ENCODE data around the gene C19orf38.
A peak's percentile ranks its signal among the peaks of the same experiment; 100 is the strongest.

The C19orf38 gene

GRCh38 chr19:10848230-10848856, at the start of gene C19orf38:
Gene C19orf38 (plus strand): TSS chr19:10848415. CDS start chr19:10848509, 94 bp downstream.
- Histone ChIP-seq H3K27ac (peak within 1 kb of the TSS in 5 of 21 experiments; percentile 10 to 72 (median 15)), H3K4me3 (no peak within 1 kb of the TSS)

- Histone ChIP-seq H3K4me3 (no peak overlapping the region), H3K27ac (peak overlapping the region in 2 of 21 experiments; percentile 7 to 8)
These were observed 47.7 kb upstream of the C19orf38 start for GRCh38 chr19:10800488-10800887.

GRCh38 chr19:10802479-10802878, 45.7 kb upstream of the C19orf38 start:
- no peak overlapping the region for H3K27ac ChIP-seq
- no peak overlapping the region for H3K4me3 ChIP-seq

- H3K27ac ChIP-seq = no peak overlapping the region
- H3K4me3 ChIP-seq = no peak overlapping the region
These were observed 45.0 kb upstream of the C19orf38 start for GRCh38 chr19:10803252-10803651.

GRCh38 chr19:10805065-10805757, 43.0 kb upstream of the C19orf38 start:
- Histone ChIP-seq H3K27ac (peak overlapping the region in 2 of 21 experiments; percentile 45 to 50), H3K4me3 (no peak overlapping the region)

- peak overlapping the region in 3 of 21 experiments; percentile 34 to 50 (median 45) for H3K27ac ChIP-seq
- no peak overlapping the region for H3K4me3 ChIP-seq
These were observed 42.4 kb upstream of the C19orf38 start for GRCh38 chr19:10805758-10806247.

GRCh38 chr19:10808937-10809649, 39.1 kb upstream of the C19orf38 start:
- Histone ChIP-seq H3K27ac (peak overlapping the region in 17 of 21 experiments; percentile 18 to 82 (median 45)), H3K4me3 (no peak overlapping the region)

GRCh38 chr19:10809651-10810285, 38.4 kb upstream of the C19orf38 start:
- H3K4me3 ChIP-seq = no peak overlapping the region
- H3K27ac ChIP-seq = peak overlapping the region in 18 of 21 experiments; percentile 18 to 82 (median 46)

- Histone ChIP-seq H3K27ac (peak overlapping the region in 9 of 21 experiments; percentile 5 to 76 (median 33)), H3K4me3 (no peak overlapping the region)
These were observed 36.7 kb upstream of the C19orf38 start for GRCh38 chr19:10811391-10812111.

- peak overlapping the region in 9 of 21 experiments; percentile 20 to 76 (median 33) for H3K27ac ChIP-seq
- no peak overlapping the region for H3K4me3 ChIP-seq
These were observed 36.0 kb upstream of the C19orf38 start for GRCh38 chr19:10812196-10812595.

- Histone ChIP-seq H3K4me3 (no peak overlapping the region), H3K27ac (peak overlapping the region in 16 of 21 experiments; percentile 5 to 76 (median 42))
These were observed 35.3 kb upstream of the C19orf38 start for GRCh38 chr19:10812902-10813404.

- Histone ChIP-seq H3K27ac (peak overlapping the region in 12 of 21 experiments; percentile 7 to 94 (median 86)), H3K4me3 (no peak overlapping the region)
These were observed 33.1 kb upstream of the C19orf38 start for GRCh38 chr19:10815007-10815536.

GRCh38 chr19:10815969-10816644, 32.1 kb upstream of the C19orf38 start:
- peak overlapping the region; percentile 18 to 46 (median 37) for H3K4me3 ChIP-seq

GRCh38 chr19:10816691-10817090, 31.5 kb upstream of the C19orf38 start:
- peak overlapping the region; percentile 18 to 46 (median 37) for H3K4me3 ChIP-seq
- H3K27ac ChIP-seq = peak overlapping the region in 20 of 21 experiments; percentile 38 to 94 (median 84)

More at GRCh38 chr19:10815969-10816644, 32.1 kb upstream of the C19orf38 start:
- H3K27ac ChIP-seq = peak overlapping the region in 20 of 21 experiments; percentile 38 to 94 (median 84)

- Histone ChIP-seq H3K27ac (peak overlapping the region in 20 of 21 experiments; percentile 61 to 94 (median 84)), H3K4me3 (peak overlapping the region; percentile 18 to 46 (median 37))
These were observed 30.8 kb upstream of the C19orf38 start for GRCh38 chr19:10817291-10818038.

- Histone ChIP-seq H3K27ac (peak overlapping the region in 20 of 21 experiments; percentile 7 to 94 (median 73)), H3K4me3 (no peak overlapping the region)
These were observed 29.7 kb upstream of the C19orf38 start for GRCh38 chr19:10818301-10819123.
